SH-SY5Y (cell line): Measurements from ENCODE around the gene ZEB2.

ENCODE experiments used
- GATA2 ChIP-seq: IDR thresholded peaks from 2 replicates; pipeline ENCODE4 v1.6.1; 2011; ENCODE audit warnings: mild to moderate bottlenecking, low read depth, low read length
- GATA3 ChIP-seq: IDR thresholded peaks from 2 replicates; pipeline ENCODE4 v1.6.1; 2011; ENCODE audit warnings: low read depth, mild to moderate bottlenecking, low read length, moderate library complexity

- TF ChIP-seq GATA2 (no peak), GATA3 (no peak)
Observed at GRCh38 chr2:144515696-144516410, 4.1 kb downstream of the ZEB2 start.
